K562 (cell line): Measurements from ENCODE around the gene CACTIN. TPM values are rescaled to one million over a fixed set of nuclear protein-coding genes. Genes with fewer than 3 reads are reported as not detected.

Experiments used
- ARID3A ChIP-seq: IDR thresholded peaks from 2 replicates; pipeline ENCODE4 v1.6.1; 2012; ENCODE audit warnings: low read depth, low read length, improper control_type of control experiment, borderline replicate concordance
- CBX1 ChIP-seq: sonication (generic); IDR thresholded peaks from 2 replicates; pipeline ENCODE4 v1.6.1; 2016; ENCODE audit warnings: antibody characterized with exemption, low read depth, mild to moderate bottlenecking
- CTCF ChIP-seq, 3 experiments: IDR thresholded peaks in 2 of 3; conservative IDR thresholded peaks in 1 of 3; 2 replicates each; pipeline ENCODE4 v1.5.1; 2011 to 2012; ENCODE audit warnings: low read length in 3 of 3, mild to moderate bottlenecking in 3 of 3, control low read depth in 2 of 3, improper control_type of control experiment in 1 of 3, inconsistent platforms in 1 of 3, low read depth in 1 of 3, mixed read lengths in 1 of 3, moderate library complexity in 1 of 3; ENCODE audit not compliant: insufficient read depth in 2 of 3
- ERF ChIP-seq: fragments of 450-650 bp; formaldehyde crosslinking; IDR thresholded peaks from 2 replicates; pipeline ENCODE4 v1.4.0; 2020; ENCODE audit warnings: mild to moderate bottlenecking, mixed read lengths
- ETV1 ChIP-seq: fragments of 450-650 bp; conservative IDR thresholded peaks from 2 replicates; pipeline ENCODE4 v1.6.1; 2016; ENCODE audit warnings: missing genetic modification characterization, control low read depth, low read depth, missing compliant biosample characterization
- FOXO4 ChIP-seq: fragments of 450-650 bp; formaldehyde crosslinking; IDR thresholded peaks from 2 replicates; pipeline ENCODE4 v1.4.0; 2020; ENCODE audit warnings: mild to moderate bottlenecking, moderate library complexity
- HES1 ChIP-seq: fragments of 450-650 bp; IDR thresholded peaks from 2 replicates; pipeline ENCODE4 v1.6.1; 2016; ENCODE audit warnings: low read depth, mild to moderate bottlenecking, moderate library complexity
- IRF9 ChIP-seq: fragments of 450-650 bp; IDR thresholded peaks from 2 replicates; pipeline ENCODE4 v1.6.1; 2016; ENCODE audit warnings: missing biosample characterization, missing genetic modification characterization
- PCBP2 ChIP-seq: fragments of 200-400 bp; formaldehyde crosslinking; IDR thresholded peaks from 2 replicates; pipeline ENCODE4 v1.6.1; 2018; ENCODE audit warnings: low read length, low read depth, mild to moderate bottlenecking, moderate library complexity; ENCODE audit not compliant: poor library complexity, severe bottlenecking
- RBM34 ChIP-seq: fragments of 200-400 bp; formaldehyde crosslinking; IDR thresholded peaks from 2 replicates; pipeline ENCODE4 v1.6.1; 2018; ENCODE audit warnings: low read length, borderline replicate concordance; ENCODE audit not compliant: insufficient read depth
- SP2 ChIP-seq: IDR thresholded peaks from 2 replicates; pipeline ENCODE4 v1.6.1; 2011; ENCODE audit warnings: mild to moderate bottlenecking, low read depth, low read length, moderate library complexity; ENCODE audit not compliant: poor library complexity, severe bottlenecking; ENCODE audit errors: extremely low read depth
- TCF7L2 ChIP-seq: fragments of 150-350 bp; IDR thresholded peaks from 2 replicates; pipeline ENCODE4 v1.6.1; 2016; ENCODE audit warnings: low read depth, mild to moderate bottlenecking, low read length, moderate library complexity
- TOE1 ChIP-seq, 2 experiments: fragments of 450-650 bp in 1 of 2; sonication (generic) in 1 of 2; formaldehyde crosslinking in 1 of 2; IDR thresholded peaks; 2 replicates each; pipeline versions ENCODE4 v1.7.1 to v1.8.0; 2016 to 2022; ENCODE audit warnings: borderline replicate concordance in 2 of 2, mild to moderate bottlenecking in 2 of 2, antibody characterized with exemption in 1 of 2, inconsistent platforms in 1 of 2, low read depth in 1 of 2, missing genetic modification reagents in 1 of 2, moderate library complexity in 1 of 2
- XRCC3 ChIP-seq: fragments of 450-650 bp; IDR thresholded peaks from 2 replicates; pipeline ENCODE4 v1.6.1; 2017; ENCODE audit warnings: mild to moderate bottlenecking, moderate library complexity
- YBX1 ChIP-seq: fragments of 450-650 bp; IDR thresholded peaks from 2 replicates; pipeline ENCODE4 v1.7.1; 2016; ENCODE audit warnings: mild to moderate bottlenecking
- ZNF133 ChIP-seq: fragments of 250-450 bp; sonication (Bioruptor Pico); IDR thresholded peaks from 2 replicates; pipeline ENCODE4 v1.4.0; 2020; ENCODE audit warnings: mild to moderate bottlenecking
- ZNF143 ChIP-seq: sonication (generic); formaldehyde crosslinking; IDR thresholded peaks from 2 replicates; pipeline ENCODE4 v1.9.0; 2022; ENCODE audit warnings: mild to moderate bottlenecking, missing genetic modification reagents
- ZNF324 ChIP-seq: fragments of 250-450 bp; sonication (Bioruptor Pico); IDR thresholded peaks from 2 replicates; pipeline ENCODE4 v1.4.0; 2020; ENCODE audit warnings: mild to moderate bottlenecking
- ZNF76 ChIP-seq: fragments of 250-450 bp; sonication (Bioruptor Pico); IDR thresholded peaks from 2 replicates; pipeline ENCODE4 v1.4.0; 2020; ENCODE audit warnings: mild to moderate bottlenecking, moderate library complexity, borderline replicate concordance
- ZNF785 ChIP-seq: fragments of 250-450 bp; sonication (Bioruptor Pico); IDR thresholded peaks from 2 replicates; pipeline ENCODE4 v1.4.0; 2020; ENCODE audit warnings: mild to moderate bottlenecking
- ZNF830 ChIP-seq: fragments of 250-450 bp; sonication (Bioruptor Pico); IDR thresholded peaks from 2 replicates; pipeline ENCODE4 v1.5.0; 2021; ENCODE audit warnings: mild to moderate bottlenecking
- polyA plus RNA-seq, 8 experiments: library from polyadenylated mRNA; depleted of rRNA in 4 of 8; stranded (reverse) in 5 of 8; unstranded in 3 of 8; fragments of >200 nt; fragmentation: Nextera tagmentation in 2 of 8; fragmentation: Illumina TruSeq in 1 of 8; extraction: Ambion mirVana in 2 of 8; extraction: Trizol in 1 of 8; gene quantifications; 2 replicates each; pipeline versions ENCODE4 v1.2.1 to v1.2.3, GENCODE V29; 2011 to 2014; ENCODE audit warnings: inconsistent platforms in 1 of 8, missing spikeins in 1 of 8
- total RNA-seq, 7 experiments: library from RNA; depleted of rRNA in 6 of 7; stranded (reverse); fragments of >200 nt in 6 of 7; fragmentation: Illumina TruSeq in 2 of 7; extraction: Trizol in 2 of 7; gene quantifications; 2 replicates each; pipeline versions ENCODE4 v1.2.1 to v1.2.3, GENCODE V29; 2011 to 2021; ENCODE audit warnings: low replicate concordance in 1 of 7

CACTIN gene
- total and polyA plus RNA-seq, 9 of the 15 experiments (the other 6 are each of a cell fraction or from before 2014, with no cell fraction given): 0.15 to 49.2 (median 15.0) TPM

- no peak for TF ChIP-seq ZNF133 (CRISPR knock-in tag)
- TF ChIP-seq ZNF830 (CRISPR knock-in tag): no peak
- TF ChIP-seq SP2: no peak
- TF ChIP-seq ARID3A: no peak
- no peak for TF ChIP-seq TCF7L2
- TF ChIP-seq PCBP2: no peak
- no peak for TF ChIP-seq RBM34
- TF ChIP-seq CBX1: 0 out of 2 replicates have a peak, but pooled peaks have one; percentile 22
- TF ChIP-seq ETV1 (tag): no peak
- TF ChIP-seq FOXO4: no peak
- no peak for TF ChIP-seq IRF9 (tag)
- no peak for TF ChIP-seq TOE1 (IDR thresholded peaks at IDR 0.05; ENCODE audit: borderline replicate concordance)
- no peak for TF ChIP-seq TOE1 (CRISPR knock-in tag; IDR thresholded peaks at IDR 0.05; ENCODE audit: borderline replicate concordance, low read depth)
- TF ChIP-seq ZNF143 (CRISPR knock-in tag): 0 out of 2 replicates have a peak, but pooled peaks have one; percentile 17
- no peak for TF ChIP-seq YBX1
- TF ChIP-seq CTCF (IDR thresholded peaks at IDR 0.05 in 2 of 3, conservative IDR thresholded peaks at IDR 0.05 in 1 of 3; ENCODE audit: insufficient read depth in 2 of 3, low read depth in 1 of 3, low read length in 3 of 3): peak; percentile 87 to 95 (median 91)
- TF ChIP-seq ZNF76 (CRISPR knock-in tag): no peak
- no peak for TF ChIP-seq HES1
- TF ChIP-seq XRCC3: no peak
- no peak for TF ChIP-seq ZNF324 (CRISPR knock-in tag)
- no peak for TF ChIP-seq ZNF785 (CRISPR knock-in tag)
- no peak for TF ChIP-seq ERF
Measured at GRCh38 chr19:3618144-3618810, 8.3 kb downstream of the CACTIN start (continued).
